Measurements from ENCODE around the gene TTN. TPM values are rescaled to one million over a fixed set of nuclear protein-coding genes. Genes with fewer than 3 reads are reported as not detected.

Gene TTN
- total RNA-seq, 1 donor from 2014 or later = 7.6 TPM

GRCh38 chr2:178787934-178788333 lies 19.3 kb downstream of the TTN start:
- no peak for TF ChIP-seq CTCF (IDR thresholded peaks at IDR 0.05)
- Histone ChIP-seq H3K27ac (no peak overlapping the region), H3K36me3 (no peaks in the 10 kb centered on the region), H3K4me1 (no peaks in the 10 kb centered on the region), H3K4me3 (no peak overlapping the region), H3K27me3 (no peaks in the 10 kb centered on the region), H3K9me3 (no peaks in the 10 kb centered on the region)
- DNase-seq (ENCODE audit: low spot score in 2 of 2) = no peak
- intact Hi-C loops (cut with DNase I) = no loop called here

- intact Hi-C loops (cut with DNase I) = no loop called here
- Histone ChIP-seq H3K9me3 (no peaks in the 10 kb centered on the region), H3K27me3 (no peaks in the 10 kb centered on the region), H3K4me1 (no peaks in the 10 kb centered on the region), H3K36me3 (no peaks in the 10 kb centered on the region), H3K27ac (no peak overlapping the region), H3K4me3 (no peak overlapping the region)
- no peak for TF ChIP-seq CTCF (IDR thresholded peaks at IDR 0.05)
- DNase-seq (ENCODE audit: low spot score in 2 of 2) = no peak
Measured at GRCh38 chr2:178787155-178787554, 20.1 kb downstream of the TTN start.

- Histone ChIP-seq H3K4me3 (no peak overlapping the region), H3K27me3 (no peaks in the 10 kb centered on the region), H3K4me1 (no peaks in the 10 kb centered on the region), H3K9me3 (no peaks in the 10 kb centered on the region), H3K27ac (no peak overlapping the region), H3K36me3 (no peaks in the 10 kb centered on the region)
- no peak for DNase-seq (ENCODE audit: low spot score in 2 of 2)
- intact Hi-C loops (cut with DNase I) = no loop called here
- no peak for TF ChIP-seq CTCF (IDR thresholded peaks at IDR 0.05)
Measured at GRCh38 chr2:178783889-178784288, 23.3 kb downstream of the TTN start.

- intact Hi-C loops (cut with DNase I) = no loop called here
Measured at GRCh38 chr2:178782236-178782635, 25.0 kb downstream of the TTN start.

GRCh38 chr2:178777577-178777976 lies 29.6 kb downstream of the TTN start:
- Histone ChIP-seq H3K36me3 (no peaks in the 10 kb centered on the region), H3K4me1 (no peaks in the 10 kb centered on the region), H3K4me3 (no peak overlapping the region), H3K9me3 (no peaks in the 10 kb centered on the region), H3K27me3 (no peaks in the 10 kb centered on the region), H3K27ac (no peak overlapping the region)
- no peak for TF ChIP-seq CTCF (IDR thresholded peaks at IDR 0.05)
- no peak for DNase-seq (ENCODE audit: low spot score in 2 of 2)
- intact Hi-C loops (cut with DNase I) = no loop called here

More at GRCh38 chr2:178782236-178782635, 25.0 kb downstream of the TTN start:
- TF ChIP-seq CTCF (IDR thresholded peaks at IDR 0.05) = no peak
- Histone ChIP-seq H3K9me3 (no peaks in the 10 kb centered on the region), H3K27me3 (no peaks in the 10 kb centered on the region), H3K36me3 (no peaks in the 10 kb centered on the region), H3K4me1 (no peaks in the 10 kb centered on the region), H3K4me3 (no peak overlapping the region), H3K27ac (no peak overlapping the region)
- no peak for DNase-seq (ENCODE audit: low spot score in 2 of 2)

GRCh38 chr2:178776751-178777150 lies 30.5 kb downstream of the TTN start:
- DNase-seq (ENCODE audit: low spot score in 2 of 2) = no peak
- intact Hi-C loops (cut with DNase I) = no loop called here
- H3K27me3 ChIP-seq = no peaks in the 10 kb centered on the region
- no peak overlapping the region for H3K4me3 ChIP-seq
- H3K36me3 ChIP-seq = no peaks in the 10 kb centered on the region
- no peaks in the 10 kb centered on the region for H3K4me1 ChIP-seq
- H3K27ac ChIP-seq = no peak overlapping the region
- TF ChIP-seq CTCF (IDR thresholded peaks at IDR 0.05) = no peak
- H3K9me3 ChIP-seq = no peaks in the 10 kb centered on the region

Data from ascending aorta (tissue), 2 donors.